Measurements from ENCODE around the gene DCAF16.

DCAF16 gene

GRCh38 chr4:17785858-17786257 lies 24.7 kb downstream of the DCAF16 start:
- no peak overlapping the region for H3K4me3 ChIP-seq
- DNase-seq (ENCODE audit: low spot score): no peak
- no peak overlapping the region for H3K27ac ChIP-seq
- TF ChIP-seq, protein P1, sequence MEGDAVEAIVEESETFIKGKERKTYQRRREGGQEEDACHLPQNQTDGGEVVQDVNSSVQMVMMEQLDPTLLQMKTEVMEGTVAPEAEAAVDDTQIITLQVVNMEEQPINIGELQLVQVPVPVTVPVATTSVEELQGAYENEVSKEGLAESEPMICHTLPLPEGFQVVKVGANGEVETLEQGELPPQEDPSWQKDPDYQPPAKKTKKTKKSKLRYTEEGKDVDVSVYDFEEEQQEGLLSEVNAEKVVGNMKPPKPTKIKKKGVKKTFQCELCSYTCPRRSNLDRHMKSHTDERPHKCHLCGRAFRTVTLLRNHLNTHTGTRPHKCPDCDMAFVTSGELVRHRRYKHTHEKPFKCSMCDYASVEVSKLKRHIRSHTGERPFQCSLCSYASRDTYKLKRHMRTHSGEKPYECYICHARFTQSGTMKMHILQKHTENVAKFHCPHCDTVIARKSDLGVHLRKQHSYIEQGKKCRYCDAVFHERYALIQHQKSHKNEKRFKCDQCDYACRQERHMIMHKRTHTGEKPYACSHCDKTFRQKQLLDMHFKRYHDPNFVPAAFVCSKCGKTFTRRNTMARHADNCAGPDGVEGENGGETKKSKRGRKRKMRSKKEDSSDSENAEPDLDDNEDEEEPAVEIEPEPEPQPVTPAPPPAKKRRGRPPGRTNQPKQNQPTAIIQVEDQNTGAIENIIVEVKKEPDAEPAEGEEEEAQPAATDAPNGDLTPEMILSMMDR (IDR thresholded peaks at IDR 0.05): no peak

DNA sequence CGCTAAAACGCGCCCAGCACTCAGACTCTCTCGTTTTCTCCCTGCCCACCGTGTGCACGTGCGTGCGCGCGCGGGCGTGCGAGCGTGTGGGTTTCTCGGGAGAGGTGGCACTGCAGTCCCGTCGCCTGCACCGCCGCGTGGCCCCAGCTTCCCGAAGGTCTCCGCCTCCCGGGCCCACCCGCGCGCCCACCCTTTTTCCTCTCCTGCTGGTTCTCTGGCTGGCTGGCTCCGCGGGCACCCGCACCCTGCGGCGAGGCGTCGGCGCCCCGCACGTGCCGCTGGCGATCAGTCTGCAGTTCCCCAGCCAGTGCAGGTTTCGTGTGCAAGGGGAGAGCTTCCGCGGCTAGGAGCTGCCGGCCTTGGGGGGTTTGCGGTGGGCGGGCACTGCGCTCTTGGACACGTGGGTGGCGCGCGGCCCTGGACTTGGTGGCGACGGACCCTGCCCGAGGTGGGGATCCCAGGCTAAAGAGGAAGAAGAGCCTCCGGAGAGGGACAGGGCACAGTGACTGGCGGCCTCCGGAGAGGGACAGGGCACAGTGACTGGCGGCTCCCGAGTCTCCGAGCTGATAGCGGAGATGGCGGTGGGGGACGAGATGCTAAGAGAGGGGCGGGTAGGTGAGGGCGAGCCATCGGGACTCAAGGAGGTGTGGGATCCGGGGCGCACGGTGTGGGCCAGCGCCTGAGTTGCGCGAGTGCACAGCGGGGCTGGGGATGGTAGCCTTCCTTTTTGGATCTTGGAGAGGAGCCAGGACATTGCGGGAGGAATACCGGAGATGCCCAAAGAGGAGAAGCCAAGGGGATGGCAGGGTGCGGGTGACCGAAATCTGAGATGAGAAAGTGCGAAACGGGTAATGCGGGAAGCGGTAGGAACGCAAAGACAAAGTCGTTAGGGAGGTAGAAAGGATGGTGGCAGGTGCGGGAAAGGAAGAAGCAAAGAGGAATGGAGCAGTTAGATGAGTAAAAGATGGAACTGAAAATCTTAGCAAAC lies 29.0 kb downstream of the DCAF16 start, which contains the start of gene FAM184B:
FAM184B (minus strand) TSS at position 322 of the 988 bp plus-strand sequence. CDS start 322 bp downstream, outside the sequence.
- DNase-seq (ENCODE audit: low spot score): no peak
- Histone ChIP-seq H3K27ac (no peak within 1 kb of the TSS), H3K4me3 (peak within 1 kb of the TSS; percentile 62)
- TF ChIP-seq, protein P1 (IDR thresholded peaks at IDR 0.05): no peak

GRCh38 chr4:17780501-17781299 lies 29.9 kb downstream of the DCAF16 start:
- no peak for DNase-seq (ENCODE audit: low spot score)
- TF ChIP-seq, protein P1 (IDR thresholded peaks at IDR 0.05): no peak
- Histone ChIP-seq H3K27ac (no peak overlapping the region), H3K4me3 (peak overlapping the region; percentile 62)

GRCh38 chr4:17778431-17778830 lies 32.1 kb downstream of the DCAF16 start:
- no peak for DNase-seq (ENCODE audit: low spot score)
- H3K4me3 ChIP-seq: no peak overlapping the region
- TF ChIP-seq, protein P1 (IDR thresholded peaks at IDR 0.05): no peak
- no peak overlapping the region for H3K27ac ChIP-seq

DNA sequence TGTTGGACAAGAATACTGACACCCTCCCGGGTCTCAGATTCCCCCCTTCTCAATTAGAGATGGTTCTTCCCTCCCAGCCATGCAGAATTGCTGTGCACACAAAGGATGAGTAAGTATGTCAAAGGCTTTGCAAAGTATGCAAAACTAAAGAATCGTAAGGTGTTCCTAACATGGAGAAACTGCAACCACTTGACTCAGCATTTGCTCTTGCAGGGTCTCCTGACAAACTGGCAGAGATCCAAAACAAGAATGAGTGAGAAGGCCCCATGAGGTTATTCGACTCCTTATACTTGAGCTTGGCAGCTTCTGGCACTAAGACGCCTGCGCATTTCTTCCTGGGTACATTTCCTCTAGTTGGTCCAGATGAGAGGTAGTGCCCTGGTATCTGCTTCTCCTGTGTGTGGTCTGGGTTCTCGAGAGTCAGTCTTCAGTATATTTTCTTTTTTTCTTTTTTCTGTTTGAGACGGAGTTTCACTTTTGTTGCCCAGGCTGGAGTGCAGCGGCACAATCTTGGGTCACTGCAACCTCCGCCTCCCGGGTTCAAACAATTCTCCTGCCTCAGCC lies 37.3 kb downstream of the DCAF16 start:
- no peak overlapping the region for H3K27ac ChIP-seq
- TF ChIP-seq, protein P1 (IDR thresholded peaks at IDR 0.05): no peak
- no peak for DNase-seq (ENCODE audit: low spot score)
- no peak overlapping the region for H3K4me3 ChIP-seq

DNA sequence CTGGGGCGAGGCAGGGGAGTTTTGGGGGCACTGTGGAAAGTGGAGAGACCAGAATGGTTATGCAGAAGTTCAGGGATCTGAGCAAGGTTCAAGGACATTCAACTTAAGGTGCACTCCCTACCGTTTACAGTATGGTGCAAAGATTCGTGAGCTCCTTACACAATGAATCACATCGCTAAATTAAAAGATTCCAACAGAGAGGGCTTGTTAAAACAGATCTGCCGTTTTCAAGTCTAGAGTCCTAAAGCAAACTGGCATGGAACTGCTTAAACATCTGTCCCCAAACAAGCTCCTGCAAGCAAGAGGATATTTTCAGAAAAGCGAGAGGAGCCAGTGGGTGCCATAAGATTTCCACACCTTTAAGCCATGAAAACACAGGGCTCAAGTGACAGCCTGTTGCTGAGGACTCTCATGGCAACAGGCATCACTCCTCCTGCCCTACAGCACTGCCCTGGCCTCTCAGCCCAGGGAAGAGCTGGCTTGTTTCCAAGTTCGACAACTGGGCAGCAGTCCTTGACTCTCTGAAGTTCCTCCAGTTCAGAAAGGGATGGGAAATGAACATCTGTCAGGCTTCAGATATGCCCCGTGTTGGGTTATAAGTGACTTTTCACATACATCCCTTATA lies 39.2 kb downstream of the DCAF16 start:
- DNase-seq (ENCODE audit: low spot score): no peak
- no peak overlapping the region for H3K27ac ChIP-seq
- H3K4me3 ChIP-seq: no peak overlapping the region
- TF ChIP-seq, protein P1 (IDR thresholded peaks at IDR 0.05): no peak
